Measurements from ENCODE around the gene ATP6V0E1.

GRCh38 chr5:172972552-172972951, 11.0 kb upstream of the ATP6V0E1 start:
- TF ChIP-seq CTCF (IDR thresholded peaks at IDR 0.05): no peak
- no peak for TF ChIP-seq POLR2A (IDR thresholded peaks at IDR 0.05)

Data from Peyer's patch (tissue), 4 donors.